M059J (cell line): ENCODE results near the gene LCP2. TPM values are rescaled to one million over a fixed set of nuclear protein-coding genes. Genes with fewer than 3 reads are reported as not detected.
A peak's percentile ranks its signal among the peaks of the same experiment; 100 is the strongest.
"Not testable (repeated sequence)": the region's sequence is repeated elsewhere in the genome, so short reads cannot be mapped to it uniquely, and the experiment has no call there.

Experiments
- DNase-seq: peaks from one replicate; pipeline ENCODE4 v3.0.0-alpha.2; 2012; ENCODE audit warnings: low read depth
- total RNA-seq: library from RNA; depleted of rRNA; stranded (reverse); fragments of >200 nt; shearing (Covaris generic); gene quantifications from 2 replicates; pipeline ENCODE4 v1.2.3, GENCODE V29; 2014

Gene LCP2
- total RNA-seq, 1 experiment from 2014 or later, result 0.69 TPM

- DNase-seq, result no peak
Measured at GRCh38 chr5:170248172-170248930, 49.2 kb downstream of the LCP2 start.

- no peak for DNase-seq
Measured at GRCh38 chr5:170247363-170247762, 50.2 kb downstream of the LCP2 start.

DNA sequence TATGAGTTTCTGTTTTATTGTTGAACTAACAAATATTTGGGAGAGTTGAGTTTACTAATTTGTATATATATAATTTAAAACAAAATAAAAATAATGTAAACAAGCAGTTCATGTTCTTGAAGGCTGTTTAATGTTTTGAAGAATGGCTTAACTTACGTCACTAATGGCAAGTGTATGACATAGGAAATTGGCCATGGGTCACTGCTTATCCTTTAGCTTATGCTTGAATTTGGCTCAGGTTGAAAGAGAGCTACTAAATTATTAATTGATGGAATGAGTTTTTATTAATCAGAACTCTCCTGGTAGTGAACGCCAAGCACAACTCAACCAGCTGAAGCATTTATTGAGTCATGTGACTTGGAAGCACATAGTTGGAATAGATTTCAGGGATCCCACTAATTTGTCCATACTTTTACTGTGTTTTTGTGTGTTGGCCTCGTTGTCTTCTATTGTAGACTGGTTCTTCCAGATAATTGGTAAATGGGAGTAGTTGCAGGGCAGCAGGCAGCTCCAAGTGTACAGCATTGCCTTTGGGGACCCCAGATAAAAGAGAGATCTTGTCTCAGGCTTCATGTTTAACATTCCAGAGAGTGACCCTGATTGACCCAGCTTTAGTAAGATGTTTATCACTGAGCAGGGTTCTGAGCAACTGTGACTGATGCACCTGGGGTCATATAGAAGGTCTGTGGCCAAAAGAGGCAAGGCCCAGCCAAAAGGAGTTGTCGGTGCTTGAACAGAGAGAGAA is 51.3 kb downstream of the LCP2 start:
- no peak for DNase-seq

DNA sequence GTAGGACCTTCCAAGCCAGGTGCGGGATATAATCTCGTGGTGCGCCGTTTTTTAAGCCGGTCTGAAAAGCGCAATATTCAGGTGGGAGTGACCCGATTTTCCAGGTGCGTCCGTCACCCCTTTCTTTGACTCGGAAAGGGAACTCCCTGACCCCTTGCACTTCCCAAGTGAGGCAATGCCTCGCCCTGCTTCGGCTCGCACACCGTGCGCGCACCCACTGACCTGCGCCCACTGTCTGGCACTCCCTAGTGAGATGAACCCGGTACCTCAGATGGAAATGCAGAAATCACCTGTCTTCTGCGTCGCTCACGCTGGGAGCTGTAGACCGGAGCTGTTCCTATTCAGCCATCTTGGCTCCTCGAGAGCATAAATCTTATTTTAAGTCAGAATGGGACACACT is 52.1 kb downstream of the LCP2 start:
- DNase-seq, result not testable (repeated sequence)

DNA sequence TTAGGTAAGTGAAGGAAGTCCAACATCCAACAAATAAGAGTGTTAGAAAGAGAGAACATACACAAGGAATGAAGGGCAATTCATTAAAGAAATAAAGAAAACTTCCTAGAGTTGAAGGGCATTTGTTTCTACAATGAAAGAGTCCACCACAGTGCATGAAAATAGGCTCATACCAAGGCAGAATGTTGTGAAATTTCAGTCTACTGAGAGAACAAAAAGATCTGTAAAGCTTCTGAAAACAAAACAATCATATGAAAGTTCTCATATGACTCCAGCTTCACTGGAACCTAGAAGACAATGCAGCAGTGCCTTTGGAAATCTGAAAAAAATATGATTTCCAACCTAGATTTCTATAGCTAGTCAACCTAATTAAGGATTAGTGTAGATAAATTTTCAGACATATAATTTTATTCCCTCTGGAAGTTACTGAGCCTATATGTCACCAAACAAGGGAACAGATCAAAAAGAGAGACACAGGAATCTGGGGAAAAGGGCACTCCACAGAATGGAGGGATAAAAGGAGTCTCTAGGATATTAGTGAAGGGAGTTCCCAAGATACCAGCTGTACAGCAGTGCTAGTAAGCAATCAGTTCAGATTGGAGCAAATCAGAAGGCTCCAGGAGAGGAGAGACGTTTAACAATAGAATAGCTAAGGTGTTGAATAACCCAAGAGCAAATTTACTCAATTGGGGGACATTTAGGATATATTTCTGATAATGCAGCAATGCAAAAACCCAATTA is 59.0 kb downstream of the LCP2 start:
- no peak for DNase-seq

- no peak for DNase-seq
Measured at GRCh38 chr5:170235876-170236864, 61.4 kb downstream of the LCP2 start.

GRCh38 chr5:170233358-170233892 is 64.2 kb downstream of the LCP2 start:
- DNase-seq, result no peak

GRCh38 chr5:170232786-170233185 is 64.8 kb downstream of the LCP2 start, which contains the start of gene C5orf58:
Gene C5orf58, plus strand, starts transcription at chr5:170232985. Its CDS starts 1,992 bp downstream, at chr5:170234977.
- no peak for DNase-seq

DNA sequence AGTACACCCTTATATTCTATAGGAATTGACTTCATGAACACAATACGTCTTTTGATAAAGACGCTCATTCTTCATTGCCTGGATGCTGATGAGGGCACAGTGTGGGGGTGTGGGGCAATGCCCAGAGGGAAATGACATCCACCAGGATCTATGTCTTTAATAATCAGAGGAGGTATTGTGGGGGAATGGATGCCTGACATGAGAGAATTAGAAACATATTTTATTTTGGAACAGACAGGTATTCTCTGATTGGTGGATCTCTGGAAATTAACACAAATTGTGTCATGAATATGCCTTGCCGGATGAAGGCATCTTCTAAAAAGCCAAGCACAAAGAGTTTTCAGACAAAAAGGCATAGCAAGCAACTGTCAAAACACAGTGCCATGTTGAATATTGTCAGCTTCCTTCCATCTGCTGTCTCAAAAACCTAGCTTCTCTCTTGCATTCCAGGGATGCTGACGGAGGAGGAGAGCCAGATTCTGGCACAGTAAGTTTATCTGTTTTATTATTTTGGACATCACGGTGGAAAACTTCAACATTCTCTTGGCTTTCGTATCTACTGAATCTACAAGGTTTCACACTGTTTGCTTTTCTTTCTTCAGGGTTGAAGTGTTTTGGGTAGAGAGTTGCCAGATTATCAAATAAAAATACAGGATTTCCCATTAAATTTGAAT is 68.7 kb downstream of the LCP2 start:
- DNase-seq, result no peak

DNA sequence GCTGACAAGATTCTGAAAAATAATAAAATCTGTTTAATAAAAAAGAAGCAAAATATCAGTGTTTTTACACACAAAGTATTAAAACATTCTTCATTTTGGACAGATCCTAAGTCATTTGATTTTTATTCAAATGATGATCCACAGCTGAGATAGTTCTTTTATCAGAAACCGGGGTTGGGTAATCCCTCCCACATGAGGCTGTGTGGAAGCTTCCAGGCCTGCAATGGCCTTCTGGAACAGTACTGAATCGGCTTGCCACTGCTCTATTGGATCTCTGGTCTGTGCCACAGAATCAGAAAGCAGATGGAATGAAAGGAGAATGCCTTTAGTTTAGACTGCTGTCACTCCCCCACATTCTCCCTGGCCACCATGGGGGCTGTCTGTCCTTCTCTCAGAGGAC is 70.9 kb downstream of the LCP2 start:
- DNase-seq, result no peak

- no peak for DNase-seq
Measured at GRCh38 chr5:170226129-170226615, 71.4 kb downstream of the LCP2 start.

GRCh38 chr5:170225326-170226128 is 72.0 kb downstream of the LCP2 start:
- DNase-seq, result peak; percentile 64

DNA sequence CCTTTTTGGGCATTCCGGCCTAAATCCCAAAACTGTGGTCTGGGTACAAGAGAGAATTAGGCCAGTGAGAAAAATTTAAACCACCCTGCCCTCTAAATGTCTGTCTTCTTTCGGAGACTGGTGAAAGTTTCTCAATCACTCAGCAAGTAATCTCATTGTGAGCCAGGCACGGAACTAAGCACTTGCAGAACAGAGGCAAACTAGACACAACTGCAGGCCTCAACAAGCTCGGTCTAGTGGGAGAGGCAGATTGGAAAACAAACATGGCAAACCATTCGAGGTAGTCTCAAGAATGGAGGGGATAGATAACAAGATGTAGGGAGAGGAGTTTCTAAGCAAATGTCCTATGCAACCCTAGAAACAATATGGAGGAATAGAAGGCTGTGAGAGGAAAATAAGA is 73.7 kb downstream of the LCP2 start:
- no peak for DNase-seq

DNA sequence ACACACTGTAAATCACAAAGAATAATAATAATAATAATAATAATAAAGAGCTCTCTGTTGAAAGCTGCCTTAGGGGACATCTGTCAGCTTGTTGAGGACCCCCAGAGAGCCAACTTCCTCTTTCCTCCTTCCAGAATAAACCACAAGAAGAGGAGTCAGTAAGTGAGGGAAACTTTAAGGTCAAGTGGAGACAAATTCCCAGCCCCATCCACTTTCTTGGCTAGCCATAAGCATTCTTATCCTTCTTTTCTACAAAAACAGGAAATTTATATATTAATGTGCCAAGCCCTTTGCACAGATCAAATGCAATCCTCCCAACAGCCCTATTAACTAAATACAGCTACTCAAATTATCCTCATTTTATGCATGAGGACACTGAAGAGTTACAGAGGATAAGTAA is 74.2 kb downstream of the LCP2 start:
- DNase-seq, result no peak

- DNase-seq, result peak; percentile 36
Measured at GRCh38 chr5:170221327-170221741, 76.2 kb downstream of the LCP2 start.

DNA sequence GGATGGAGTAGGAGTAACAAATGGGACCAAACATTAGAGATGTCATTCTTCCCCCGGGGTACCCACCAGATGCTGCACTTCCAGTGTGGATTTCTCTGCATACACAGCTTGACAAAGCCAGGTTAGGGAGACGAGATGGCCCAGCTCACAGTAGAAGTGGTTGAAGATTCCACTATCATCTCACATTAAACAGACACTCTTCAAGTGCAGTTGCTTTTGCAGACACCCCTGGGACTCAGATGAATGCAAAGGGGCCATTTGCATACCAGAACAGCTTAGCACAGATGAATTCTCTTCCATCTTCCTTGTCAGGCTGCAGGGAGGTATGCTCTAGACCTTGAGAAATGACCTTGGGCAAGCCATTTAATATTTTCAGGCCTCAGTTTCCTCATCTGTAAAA is 77.4 kb downstream of the LCP2 start:
- no peak for DNase-seq

DNA sequence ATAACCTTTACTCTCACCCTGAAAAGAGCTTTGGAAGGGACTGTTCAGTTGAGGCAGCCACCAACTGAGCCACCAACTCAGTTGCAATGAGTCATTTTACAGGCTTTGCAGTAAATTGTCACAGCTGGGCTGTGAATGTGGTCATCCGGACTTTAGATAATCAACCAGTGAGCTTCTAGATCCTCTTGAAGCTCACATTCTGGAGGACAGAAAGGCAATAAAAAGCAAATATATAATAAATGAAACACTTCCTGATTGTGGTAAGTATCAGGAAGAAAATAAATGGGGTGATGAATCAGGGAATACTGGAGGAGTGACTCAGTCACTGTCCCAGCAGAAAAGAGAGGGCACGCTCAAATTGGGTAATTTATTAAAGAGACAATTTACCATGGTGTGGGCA is 78.0 kb downstream of the LCP2 start:
- peak; percentile 93 for DNase-seq

- no peak for DNase-seq
Measured at GRCh38 chr5:170218726-170219125, 78.9 kb downstream of the LCP2 start.

DNA sequence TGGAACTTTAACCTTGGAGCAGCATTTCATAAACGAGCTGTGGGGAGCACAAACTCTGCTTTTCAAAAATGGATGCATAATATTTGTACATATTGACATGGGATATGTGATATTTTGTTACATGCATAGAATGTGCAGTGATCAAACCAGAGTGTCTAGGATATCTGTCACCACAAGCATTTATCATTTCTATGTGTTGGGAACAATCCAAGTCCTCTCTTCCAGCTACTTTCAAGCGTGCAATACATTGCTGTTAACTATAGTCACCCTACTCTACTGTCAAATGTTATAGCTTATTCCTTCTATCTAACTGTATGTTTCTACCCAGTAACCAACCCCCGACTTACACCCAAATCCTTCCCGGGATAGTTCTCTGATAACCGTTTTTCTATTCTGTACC is 79.7 kb downstream of the LCP2 start:
- no peak for DNase-seq
